ENCODE measurements around the gene GRIK4.

- TF ChIP-seq CTCF (IDR thresholded peaks at IDR 0.05) (no peak), POLR2AphosphoS5 (IDR thresholded peaks at IDR 0.05) (peak in 2 of 3 donors; percentile 46 to 85), POLR2A (IDR thresholded peaks at IDR 0.05) (no peak), EP300 (IDR thresholded peaks at IDR 0.05) (no peak)
Observed at GRCh38 chr11:121023848-121024751, 512.6 kb downstream of the GRIK4 start, which contains the start of gene TBCEL.
